Left ventricle myocardium inferior (tissue), 1 donor: ENCODE measurements around the gene TST. TPM values are rescaled to one million over a fixed set of nuclear protein-coding genes. Genes with fewer than 3 reads are reported as not detected.

Source experiments
- DNase-seq: peaks from one replicate; pipeline ENCODE4 v3.0.0-alpha.2; 2020
- H3K27ac ChIP-seq: fragments of 200-600 bp; replicated peaks from 2 replicates; pipeline ENCODE4 v1.8.0; 2021
- H3K27me3 ChIP-seq: fragments of 200-600 bp; 2 replicates; pipeline ENCODE4 v1.8.0; 2021; ENCODE audit warnings: low read depth
- H3K36me3 ChIP-seq: fragments of 200-600 bp; 2 replicates; pipeline ENCODE4 v1.8.0; 2021
- H3K4me1 ChIP-seq: fragments of 200-600 bp; 2 replicates; pipeline ENCODE4 v1.8.0; 2021
- H3K4me3 ChIP-seq: fragments of 200-600 bp; 2 replicates; pipeline ENCODE4 v1.8.0; 2021; ENCODE audit warnings: mild to moderate bottlenecking, moderate library complexity
- H3K9me3 ChIP-seq: fragments of 200-600 bp; replicated peaks from 2 replicates; pipeline ENCODE4 v1.8.0; 2021
- CTCF ChIP-seq: fragments of 200-600 bp; IDR thresholded peaks from 2 replicates; pipeline ENCODE4 v1.8.0; 2021; ENCODE audit warnings: antibody characterized with exemption, mild to moderate bottlenecking, borderline replicate concordance
- intact Hi-C: fragments of 100-400 bp; cut with micrococcal nuclease; formaldehyde crosslinking; loops from one replicate; pipeline ENCODE4 v1.11.0; 2022
- total RNA-seq: library from RNA; stranded (reverse); fragmentation: NEBNext Ultra II Directional; extraction: Animal tissue kit (Norgen Biotek cat#: 25700); gene quantifications from one replicate; pipeline ENCODE4 v1.2.1, GENCODE V29; 2021
- donor health status: DM: no; HTN: yes; CAD: no; lungs with severe emphysema.

TST gene
- total RNA-seq, 1 donor from 2014 or later: 39.8 TPM

GRCh38 chr22:37026325-37026724 is 7.1 kb upstream of the TST start:
- H3K9me3 ChIP-seq: no peaks in the 10 kb centered on the region
- H3K4me3 ChIP-seq: no peak overlapping the region
- peaks cover 47% of the 10 kb centered on the region for H3K36me3 ChIP-seq
- H3K27me3 ChIP-seq: no peaks in the 10 kb centered on the region
- peak; percentile 41 for DNase-seq
- TF ChIP-seq CTCF: no peak
- intact Hi-C loops: no loop called here
- peaks cover 56% of the 10 kb centered on the region for H3K4me1 ChIP-seq
- H3K27ac ChIP-seq: peak overlapping the region; percentile 61

- Histone ChIP-seq H3K4me1 (peaks cover 64% of the 10 kb centered on the region), H3K36me3 (peaks cover 47% of the 10 kb centered on the region), H3K9me3 (no peaks in the 10 kb centered on the region), H3K27me3 (no peaks in the 10 kb centered on the region), H3K27ac (no peak overlapping the region), H3K4me3 (no peak overlapping the region)
- intact Hi-C loops: no loop called here
- DNase-seq: no peak
- TF ChIP-seq CTCF: no peak
These were observed 6.3 kb upstream of the TST start for GRCh38 chr22:37025500-37026070.

- Histone ChIP-seq H3K27me3 (no peaks in the 10 kb centered on the region), H3K36me3 (peaks cover 41% of the 10 kb centered on the region), H3K4me1 (peaks cover 74% of the 10 kb centered on the region), H3K4me3 (no peak overlapping the region), H3K9me3 (no peaks in the 10 kb centered on the region), H3K27ac (no peak overlapping the region)
- intact Hi-C loops: no loop called here
- DNase-seq: no peak
- TF ChIP-seq CTCF: no peak
These were observed 5.3 kb upstream of the TST start for GRCh38 chr22:37024339-37025157.

- intact Hi-C loops: no loop called here
- Histone ChIP-seq H3K36me3 (peaks cover 34% of the 10 kb centered on the region), H3K4me1 (peaks cover 77% of the 10 kb centered on the region), H3K9me3 (no peaks in the 10 kb centered on the region), H3K27ac (no peak overlapping the region), H3K4me3 (no peak overlapping the region), H3K27me3 (no peaks in the 10 kb centered on the region)
- no peak for DNase-seq
- no peak for TF ChIP-seq CTCF
These were observed 4.6 kb upstream of the TST start for GRCh38 chr22:37023743-37024338.

- H3K36me3 ChIP-seq: peaks cover 30% of the 10 kb centered on the region
- TF ChIP-seq CTCF: no peak
- no peak for DNase-seq
- H3K27me3 ChIP-seq: no peaks in the 10 kb centered on the region
- intact Hi-C loops: no loop called here
- peak overlapping the region; percentile 59 for H3K27ac ChIP-seq
- H3K4me1 ChIP-seq: peaks cover 88% of the 10 kb centered on the region
- no peak overlapping the region for H3K4me3 ChIP-seq
- H3K9me3 ChIP-seq: no peaks in the 10 kb centered on the region
These were observed 3.5 kb upstream of the TST start for GRCh38 chr22:37022483-37023337.
